Medulla oblongata (tissue), 1 donor: ENCODE data around the gene THOC2.
A peak's percentile ranks its signal among the peaks of the same experiment; 100 is the strongest.
"Not testable (repeated sequence)": the region's sequence is repeated elsewhere in the genome, so short reads cannot be mapped to it uniquely, and the experiment has no call there.

Experiments
- DNase-seq: peaks from one replicate; pipeline ENCODE4 v3.0.0-alpha.2; 2015; ENCODE audit errors: extremely low spot score

The THOC2 gene

GRCh38 chrX:123732670-123733363, at the start of gene THOC2:
THOC2 (minus strand) TSS chrX:123733052; CDS start chrX:123733022, 30 bp downstream.
- DNase-seq: peak; percentile 77

GRCh38 chrX:123781786-123782185, 48.9 kb upstream of the THOC2 start:
- DNase-seq: not testable (repeated sequence)

- no peak for DNase-seq
Observed at GRCh38 chrX:123779908-123780396, 47.1 kb upstream of the THOC2 start.

GRCh38 chrX:123773258-123773988, 40.6 kb upstream of the THOC2 start:
- DNase-seq: no peak

- no peak for DNase-seq
Observed at GRCh38 chrX:123771449-123772064, 38.7 kb upstream of the THOC2 start.

GRCh38 chrX:123764967-123765871, 32.4 kb upstream of the THOC2 start:
- peak; percentile 85 for DNase-seq

GRCh38 chrX:123759849-123760248, 27.0 kb upstream of the THOC2 start:
- DNase-seq: not testable (repeated sequence)

- DNase-seq: not testable (repeated sequence)
Observed at GRCh38 chrX:123757794-123758193, 24.9 kb upstream of the THOC2 start.

- peak; percentile 7 for DNase-seq
Observed at GRCh38 chrX:123756320-123756719, 23.5 kb upstream of the THOC2 start.

- DNase-seq: no peak
Observed at GRCh38 chrX:123755107-123755506, 22.3 kb upstream of the THOC2 start.

GRCh38 chrX:123753656-123754350, 21.0 kb upstream of the THOC2 start:
- no peak for DNase-seq

GRCh38 chrX:123749643-123750042, 16.8 kb upstream of the THOC2 start:
- DNase-seq: no peak

- DNase-seq: no peak
Observed at GRCh38 chrX:123745511-123745910, 12.7 kb upstream of the THOC2 start.

GRCh38 chrX:123743312-123743711, 10.5 kb upstream of the THOC2 start:
- no peak for DNase-seq

GRCh38 chrX:123742440-123742839, 9.6 kb upstream of the THOC2 start:
- DNase-seq: no peak

- DNase-seq: no peak
Observed at GRCh38 chrX:123740536-123740935, 7.7 kb upstream of the THOC2 start.

GRCh38 chrX:123740006-123740405, 7.2 kb upstream of the THOC2 start:
- DNase-seq: no peak

- DNase-seq: no peak
Observed at GRCh38 chrX:123739474-123739873, 6.6 kb upstream of the THOC2 start.

GRCh38 chrX:123738378-123738940, 5.6 kb upstream of the THOC2 start:
- DNase-seq: no peak

GRCh38 chrX:123736333-123736921, 3.6 kb upstream of the THOC2 start:
- no peak for DNase-seq
